ENCODE measurements around the gene PREX1.
A peak's percentile ranks its signal among the peaks of the same experiment; 100 is the strongest.

Gene PREX1

GRCh38 chr20:48743807-48744206 is 84.0 kb downstream of the PREX1 start:
- peak in 1 of 10 donors; percentile 38 for DNase-seq
- intact Hi-C loops (cut with DNase I): no loop called here

- DNase-seq: peak in 2 of 10 donors; percentile 63 to 64
- intact Hi-C loops (cut with DNase I): no loop called here
Measured at GRCh38 chr20:48742912-48743680, 84.7 kb downstream of the PREX1 start.

GRCh38 chr20:48742233-48742632 is 85.6 kb downstream of the PREX1 start:
- intact Hi-C loops (cut with DNase I): no loop called here
- DNase-seq: no peak

GRCh38 chr20:48741669-48742068 is 86.1 kb downstream of the PREX1 start:
- DNase-seq: peak in 2 of 10 donors; percentile 69 to 74
- intact Hi-C loops (cut with DNase I): no loop called here

- no peak for DNase-seq
- intact Hi-C loops (cut with DNase I): no loop called here
Measured at GRCh38 chr20:48740712-48741111, 87.1 kb downstream of the PREX1 start.

GRCh38 chr20:48740292-48740649 is 87.5 kb downstream of the PREX1 start:
- intact Hi-C loops (cut with DNase I): no loop called here
- DNase-seq: peak in 1 of 10 donors; percentile 43

- intact Hi-C loops (cut with DNase I): no loop called here
- DNase-seq: peak in 1 of 10 donors; percentile 81
Measured at GRCh38 chr20:48739395-48740291, 88.2 kb downstream of the PREX1 start.

GRCh38 chr20:48738399-48739304 is 89.1 kb downstream of the PREX1 start:
- DNase-seq: peak in 1 of 10 donors; percentile 81
- intact Hi-C loops (cut with DNase I): no loop called here

- intact Hi-C loops (cut with DNase I): no loop called here
- DNase-seq: no peak
Measured at GRCh38 chr20:48738094-48738398, 89.8 kb downstream of the PREX1 start.

- peak in 5 of 10 donors; percentile 51 to 95 (median 70) for DNase-seq
- intact Hi-C loops (cut with DNase I): no loop called here
Measured at GRCh38 chr20:48737434-48738093, 90.2 kb downstream of the PREX1 start.

GRCh38 chr20:48736636-48737035 is 91.2 kb downstream of the PREX1 start:
- DNase-seq: no peak
- intact Hi-C loops (cut with DNase I): no loop called here

GRCh38 chr20:48736231-48736630 is 91.6 kb downstream of the PREX1 start:
- intact Hi-C loops (cut with DNase I): no loop called here
- DNase-seq: peak in 1 of 10 donors; percentile 24

GRCh38 chr20:48735112-48735511 is 92.7 kb downstream of the PREX1 start:
- intact Hi-C loops (cut with DNase I): no loop called here
- peak in 1 of 10 donors; percentile 9 for DNase-seq

GRCh38 chr20:48734104-48734749 is 93.6 kb downstream of the PREX1 start:
- intact Hi-C loops (cut with DNase I): no loop called here
- DNase-seq: peak in 2 of 10 donors; percentile 59 to 66

- intact Hi-C loops (cut with DNase I): no loop called here
- DNase-seq: no peak
Measured at GRCh38 chr20:48733296-48733790, 94.5 kb downstream of the PREX1 start.

- DNase-seq: peak in 5 of 10 donors; percentile 59 to 87 (median 62)
- intact Hi-C loops (cut with DNase I): no loop called here
Measured at GRCh38 chr20:48732081-48732829, 95.5 kb downstream of the PREX1 start.

- peak in 1 of 10 donors; percentile 85 for DNase-seq
- intact Hi-C loops (cut with DNase I): no loop called here
Measured at GRCh38 chr20:48731536-48731935, 96.3 kb downstream of the PREX1 start.

GRCh38 chr20:48730977-48731376 is 96.8 kb downstream of the PREX1 start:
- intact Hi-C loops (cut with DNase I): no loop called here
- no peak for DNase-seq

GRCh38 chr20:48729538-48729937 is 98.3 kb downstream of the PREX1 start:
- peak in 1 of 10 donors; percentile 42 for DNase-seq
- intact Hi-C loops (cut with DNase I): loop anchor here (5.0 kb wide), 1 partner anchor 72 kb away; no protein-coding TSS in a partner anchor

Data from posterior cingulate gyrus (tissue), 11 donors.